GM13977 (cell line): ENCODE data around the gene HPGDS.

ENCODE experiments used
- DNase-seq: peaks from one replicate; pipeline ENCODE4 v3.0.0; 2012; ENCODE audit warnings: low spot score
- CTCF ChIP-seq: IDR thresholded peaks from 2 replicates; pipeline ENCODE4 v1.5.1; 2012; ENCODE audit warnings: mild to moderate bottlenecking, control low read depth; ENCODE audit not compliant: insufficient read depth; ENCODE audit errors: extremely low read depth, missing control alignments
- in situ Hi-C: fragments of 300-500 bp; cut with MboI; formaldehyde crosslinking; loops from one replicate; pipeline ENCODE4 v1.12.0; 2022; ENCODE audit warnings: low sequenced_read_pairs, low pct_unique_long_range_greater_than_20kb, mixed read lengths, inconsistent platforms; ENCODE audit not compliant: unreplicated experiment

HPGDS gene

GRCh38 chr4:94285666-94286065 is 57.0 kb downstream of the HPGDS start:
- DNase-seq = no peak
- in situ Hi-C loops = no loop called here
- no peak for TF ChIP-seq CTCF

DNA sequence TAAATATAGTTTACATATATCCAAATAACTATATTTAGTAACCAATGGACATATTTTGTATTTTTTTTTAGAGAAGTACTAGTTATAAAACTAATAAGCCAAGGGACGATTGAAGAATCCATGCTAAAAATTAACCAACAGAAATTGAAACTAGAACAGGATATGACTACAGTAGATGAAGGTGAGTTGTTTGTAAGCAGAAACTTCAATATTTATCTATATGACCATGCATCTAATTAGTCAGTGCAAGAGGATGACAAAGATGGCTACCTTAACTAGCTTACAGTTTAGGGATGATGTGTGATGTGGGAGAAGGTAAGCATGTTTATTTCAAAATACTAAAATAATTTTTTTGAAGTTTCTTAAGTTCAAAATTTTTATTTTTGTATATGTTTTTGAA is 57.7 kb downstream of the HPGDS start:
- in situ Hi-C loops = no loop called here
- no peak for TF ChIP-seq CTCF
- no peak for DNase-seq

DNA sequence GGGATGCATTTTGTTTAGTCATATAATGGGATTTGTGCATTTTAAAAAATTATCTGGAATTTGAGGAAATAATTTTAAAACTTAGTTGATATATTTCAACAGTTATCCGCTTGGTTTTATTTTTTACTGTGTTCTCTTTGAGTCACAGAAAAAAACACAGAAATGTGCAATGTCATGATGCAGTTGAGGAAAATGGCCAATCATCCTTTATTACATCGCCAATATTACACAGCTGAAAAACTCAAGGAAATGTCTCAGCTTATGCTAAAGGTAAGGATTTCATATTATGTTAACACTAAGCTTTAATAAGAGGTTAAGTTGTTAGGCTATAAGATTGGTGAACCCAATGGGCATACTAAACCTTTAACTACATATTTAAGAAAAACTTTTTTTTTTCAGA is 63.9 kb downstream of the HPGDS start:
- no peak for DNase-seq
- in situ Hi-C loops = no loop called here
- no peak for TF ChIP-seq CTCF

DNA sequence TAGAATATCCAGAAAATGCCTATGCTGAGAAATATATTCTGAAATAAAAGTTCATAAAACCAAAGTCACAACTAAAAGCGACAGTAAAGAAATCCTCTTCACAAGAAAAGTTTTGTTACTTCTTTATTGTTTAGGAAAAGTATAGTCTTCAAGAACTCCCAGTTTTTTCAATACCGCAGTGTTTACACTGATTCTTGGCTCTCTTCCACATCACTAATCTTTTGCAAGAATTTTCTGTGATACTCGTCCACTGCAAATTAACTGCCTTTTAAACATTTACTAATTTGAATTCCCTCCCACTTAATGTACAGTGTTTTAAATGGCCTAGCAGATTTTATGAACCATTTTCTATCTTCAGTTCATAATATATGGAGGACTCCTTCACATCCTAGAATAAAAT is 65.1 kb downstream of the HPGDS start:
- TF ChIP-seq CTCF = no peak
- no peak for DNase-seq
- in situ Hi-C loops = no loop called here

GRCh38 chr4:94276204-94276603 is 66.4 kb downstream of the HPGDS start:
- TF ChIP-seq CTCF = no peak
- in situ Hi-C loops = no loop called here

DNA sequence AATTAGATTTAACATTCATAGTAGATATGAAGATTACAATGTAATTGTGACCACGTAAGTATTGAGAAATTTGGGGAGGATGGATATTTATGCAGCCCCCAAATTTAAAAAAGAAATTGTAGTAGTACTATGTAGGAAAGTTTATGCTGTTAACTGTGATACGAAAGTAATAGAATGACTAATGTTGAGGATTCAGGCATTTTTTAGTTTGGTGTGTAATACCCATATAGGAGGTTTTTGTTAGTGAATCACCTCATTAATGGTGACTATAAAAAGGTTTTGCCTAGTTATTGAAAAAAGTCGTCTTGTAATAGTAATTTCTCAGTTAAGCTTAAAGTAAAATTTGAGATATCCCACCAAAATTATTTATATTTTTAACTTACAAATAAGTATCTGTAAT is 67.7 kb downstream of the HPGDS start:
- in situ Hi-C loops = no loop called here
- no peak for DNase-seq

More at GRCh38 chr4:94276204-94276603, 66.4 kb downstream of the HPGDS start:
- no peak for DNase-seq

More for the DNA sequence above, 67.7 kb downstream of the HPGDS start:
- TF ChIP-seq CTCF = no peak
